Measurements from ENCODE around the gene SCN4B.

DNA sequence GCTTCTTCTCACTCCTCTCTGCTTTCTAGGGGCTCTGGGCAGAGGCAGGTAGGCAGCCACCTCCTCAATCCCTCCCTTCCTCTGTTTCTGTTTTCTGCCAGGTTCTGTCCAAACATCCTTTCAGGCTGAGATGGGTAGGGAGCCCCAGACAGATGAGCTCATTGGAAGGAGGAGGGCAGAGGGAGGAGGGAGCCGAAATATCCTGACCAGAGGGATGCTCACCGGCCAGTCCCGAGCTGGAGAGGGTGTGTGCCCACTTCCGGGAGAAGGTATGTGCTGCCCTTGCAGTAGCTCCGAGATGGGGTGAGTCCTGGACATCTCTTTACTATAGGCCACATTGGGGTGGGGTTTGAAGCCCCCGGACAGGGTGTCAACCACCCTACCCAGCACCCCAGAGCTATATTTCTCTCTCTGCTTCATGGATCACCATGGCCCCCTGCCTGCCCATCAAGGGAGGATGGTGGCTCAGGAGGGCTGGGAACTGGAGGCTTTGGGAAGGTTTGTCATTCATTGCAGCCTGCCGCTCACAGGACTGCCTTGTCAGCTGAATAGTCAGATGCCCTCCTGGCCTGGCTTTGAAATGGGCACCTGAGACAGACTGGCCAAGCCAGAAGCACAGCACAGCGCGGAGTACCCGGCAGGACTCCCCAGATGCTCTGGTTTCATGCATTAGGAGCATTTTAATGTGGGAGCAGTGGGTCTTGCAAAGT, 4.7 kb upstream of the SCN4B start:
- TF ChIP-seq, protein P1, sequence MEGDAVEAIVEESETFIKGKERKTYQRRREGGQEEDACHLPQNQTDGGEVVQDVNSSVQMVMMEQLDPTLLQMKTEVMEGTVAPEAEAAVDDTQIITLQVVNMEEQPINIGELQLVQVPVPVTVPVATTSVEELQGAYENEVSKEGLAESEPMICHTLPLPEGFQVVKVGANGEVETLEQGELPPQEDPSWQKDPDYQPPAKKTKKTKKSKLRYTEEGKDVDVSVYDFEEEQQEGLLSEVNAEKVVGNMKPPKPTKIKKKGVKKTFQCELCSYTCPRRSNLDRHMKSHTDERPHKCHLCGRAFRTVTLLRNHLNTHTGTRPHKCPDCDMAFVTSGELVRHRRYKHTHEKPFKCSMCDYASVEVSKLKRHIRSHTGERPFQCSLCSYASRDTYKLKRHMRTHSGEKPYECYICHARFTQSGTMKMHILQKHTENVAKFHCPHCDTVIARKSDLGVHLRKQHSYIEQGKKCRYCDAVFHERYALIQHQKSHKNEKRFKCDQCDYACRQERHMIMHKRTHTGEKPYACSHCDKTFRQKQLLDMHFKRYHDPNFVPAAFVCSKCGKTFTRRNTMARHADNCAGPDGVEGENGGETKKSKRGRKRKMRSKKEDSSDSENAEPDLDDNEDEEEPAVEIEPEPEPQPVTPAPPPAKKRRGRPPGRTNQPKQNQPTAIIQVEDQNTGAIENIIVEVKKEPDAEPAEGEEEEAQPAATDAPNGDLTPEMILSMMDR (optimal IDR thresholded peaks at IDR 0.05 in 1 of 3, IDR thresholded peaks at IDR 0.05 in 1 of 3, conservative IDR thresholded peaks at IDR 0.05 in 1 of 3; ENCODE audit: extremely low read depth in 1 of 3, insufficient read depth in 2 of 3, low read length in 3 of 3): no peak
- TF ChIP-seq EZH2 (IDR thresholded peaks at IDR 0.05; ENCODE audit: low read length): no peak
